OCI-LY7 (cell line): Measurements from ENCODE around the gene CDK6.

Source experiments
- EZH2phosphoT487 ChIP-seq: fragments of 200-600 bp; sonication (generic); IDR thresholded peaks from 2 replicates; pipeline ENCODE4 v1.6.1; 2018; ENCODE audit warnings: low read depth, borderline replicate concordance, mild to moderate bottlenecking, mixed run types, antibody characterized with exemption, low read length, moderate library complexity, mixed read lengths
- TF ChIP-seq, protein P1 (sequence below): fragments of 200-600 bp; sonication (generic); conservative IDR thresholded peaks from 2 replicates; pipeline ENCODE4 v1.5.1; 2014; ENCODE audit warnings: mild to moderate bottlenecking, antibody characterized with exemption, low read length, moderate library complexity, mixed read lengths

GRCh38 chr7:92848851-92849250, 12.5 kb upstream of the CDK6 start:
- TF ChIP-seq, protein P1, sequence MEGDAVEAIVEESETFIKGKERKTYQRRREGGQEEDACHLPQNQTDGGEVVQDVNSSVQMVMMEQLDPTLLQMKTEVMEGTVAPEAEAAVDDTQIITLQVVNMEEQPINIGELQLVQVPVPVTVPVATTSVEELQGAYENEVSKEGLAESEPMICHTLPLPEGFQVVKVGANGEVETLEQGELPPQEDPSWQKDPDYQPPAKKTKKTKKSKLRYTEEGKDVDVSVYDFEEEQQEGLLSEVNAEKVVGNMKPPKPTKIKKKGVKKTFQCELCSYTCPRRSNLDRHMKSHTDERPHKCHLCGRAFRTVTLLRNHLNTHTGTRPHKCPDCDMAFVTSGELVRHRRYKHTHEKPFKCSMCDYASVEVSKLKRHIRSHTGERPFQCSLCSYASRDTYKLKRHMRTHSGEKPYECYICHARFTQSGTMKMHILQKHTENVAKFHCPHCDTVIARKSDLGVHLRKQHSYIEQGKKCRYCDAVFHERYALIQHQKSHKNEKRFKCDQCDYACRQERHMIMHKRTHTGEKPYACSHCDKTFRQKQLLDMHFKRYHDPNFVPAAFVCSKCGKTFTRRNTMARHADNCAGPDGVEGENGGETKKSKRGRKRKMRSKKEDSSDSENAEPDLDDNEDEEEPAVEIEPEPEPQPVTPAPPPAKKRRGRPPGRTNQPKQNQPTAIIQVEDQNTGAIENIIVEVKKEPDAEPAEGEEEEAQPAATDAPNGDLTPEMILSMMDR, result no peak
- no peak for TF ChIP-seq EZH2phosphoT487
